Pancreas (tissue), 10 donors: ENCODE data around the gene MTX3. TPM values are rescaled to one million over a fixed set of nuclear protein-coding genes. Genes with fewer than 3 reads are reported as not detected.

Experiments used
- ATAC-seq, 4 donors: fragments of 200-7000 bp; cut with Tn5 transposase; one replicate each; pipeline versions ENCODE4 v1.8.0 to v1.9.1; 2020; ENCODE audit warnings: mild to moderate bottlenecking in 4 of 4, moderate library complexity in 4 of 4
- DNase-seq, 6 donors: peaks; one replicate each; pipeline ENCODE4 v3.0.0-alpha.2; 2020
- FAIRE-seq: peaks from 2 replicates; lab custom pipeline; 2012; peaks lifted over from hg19 to GRCh38; lab: Jason Lieb, UNC
- H3K27ac ChIP-seq, 4 donors: fragments of 200-600 bp; sonication (generic); 1 replicate in 3 of 4; 2 replicates in 1 of 4; pipeline versions ENCODE4 v1.5.0 to v1.8.0; 2020
- H3K27me3 ChIP-seq, 4 donors: fragments of 200-600 bp; one replicate each; pipeline ENCODE4 v1.8.0; 2021
- H3K36me3 ChIP-seq, 3 donors: fragments of 200-600 bp; sonication (generic) in 1 of 3; one replicate each; pipeline versions ENCODE4 v1.5.0 to v1.8.0; 2020 to 2021
- H3K4me1 ChIP-seq, 3 donors: fragments of 200-600 bp; one replicate each; pipeline ENCODE4 v1.8.0; 2021
- H3K4me3 ChIP-seq, 4 donors: fragments of 200-600 bp; sonication (generic) in 2 of 4; one replicate each; pipeline versions ENCODE4 v1.5.0 to v1.8.0; 2020 to 2021
- H3K9me3 ChIP-seq, 4 donors: fragments of 200-600 bp; one replicate each; pipeline ENCODE4 v1.8.0; 2021
- WGBS, 2 donors: extraction: QIAGEN DNeasy Blood & Tissue Kit; methylation state at CpG; one replicate each; pipeline ENCODE4 v1.1.7; 2013; 5-methylcytosine and 5-hydroxymethylcytosine counted together
- intact Hi-C, 3 donors: fragments of 100-400 bp; cut with DNase I; formaldehyde crosslinking; loops; one replicate each; pipeline versions ENCODE4 v1.11.1 to v1.14.2; 2022
- polyA plus RNA-seq, 2 donors: library from polyadenylated mRNA; stranded (reverse); fragments of 200-250 nt; gene quantifications; one replicate each; pipeline ENCODE4 v1.2.3, GENCODE V29; 2013
- total RNA-seq, 6 donors: library from RNA; stranded (reverse); fragmentation: NEBNext Ultra II Directional in 4 of 6; extraction: Animal tissue kit (Norgen Biotek cat#: 25700) in 4 of 6; gene quantifications; one replicate each; pipeline versions ENCODE4 v1.2.1 to v1.2.4, GENCODE V29; 2021 to 2023
- TF ChIP-seq, protein P1 (sequence below), 4 donors: fragments of 200-600 bp; sonication (generic) in 3 of 4; IDR thresholded peaks; one replicate each; pipeline versions ENCODE4 v1.5.0 to v1.8.0; 2021; ENCODE audit warnings: antibody characterized with exemption in 4 of 4
- donor health status: healthy with polysubstance abuse.
- donor health status: DM: no; HTN: no; CAD: no; lungs with moderate emphysema.
- donor health status: DM: no; HTN: no; CAD: no.
- donor health status: control.
- donor health status: control.
- donor health status: Bipolar disorder and iron deficiency.
- donor health status: DM: yes; HTN: yes; CAD: no.
- donor health status: DM: no; HTN: no; CAD: no.
- donor health status: DM: no; HTN: no; CAD: no.
- donor health status: DM: yes; HTN: yes; CAD: no.

MTX3 gene
- total and polyA plus RNA-seq, 8 donors: 2.8 to 8.9 (median 6.3) TPM

DNA sequence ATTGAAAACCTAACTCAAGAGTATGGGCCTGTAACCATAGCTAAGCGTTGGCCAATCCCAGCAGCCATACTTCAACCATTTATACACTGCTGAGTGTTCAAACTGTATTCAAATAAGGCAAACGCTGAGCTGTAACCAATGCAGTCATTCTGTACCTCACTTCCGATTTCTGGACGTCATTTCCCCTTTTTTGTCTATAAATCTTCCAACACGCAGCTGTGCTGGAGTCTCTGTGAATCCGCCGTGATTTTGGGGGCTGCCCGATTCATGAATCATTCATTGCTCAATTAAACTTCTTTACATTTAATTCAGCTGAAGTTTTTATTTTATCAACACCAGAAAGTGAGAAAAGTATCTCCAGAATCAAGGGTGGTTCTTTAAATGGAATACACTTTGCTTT lies 31.7 kb downstream of the MTX3 start:
- DNase-seq (no peak), ATAC-seq (no peak), FAIRE-seq (no peak)
- TF ChIP-seq, protein P1, sequence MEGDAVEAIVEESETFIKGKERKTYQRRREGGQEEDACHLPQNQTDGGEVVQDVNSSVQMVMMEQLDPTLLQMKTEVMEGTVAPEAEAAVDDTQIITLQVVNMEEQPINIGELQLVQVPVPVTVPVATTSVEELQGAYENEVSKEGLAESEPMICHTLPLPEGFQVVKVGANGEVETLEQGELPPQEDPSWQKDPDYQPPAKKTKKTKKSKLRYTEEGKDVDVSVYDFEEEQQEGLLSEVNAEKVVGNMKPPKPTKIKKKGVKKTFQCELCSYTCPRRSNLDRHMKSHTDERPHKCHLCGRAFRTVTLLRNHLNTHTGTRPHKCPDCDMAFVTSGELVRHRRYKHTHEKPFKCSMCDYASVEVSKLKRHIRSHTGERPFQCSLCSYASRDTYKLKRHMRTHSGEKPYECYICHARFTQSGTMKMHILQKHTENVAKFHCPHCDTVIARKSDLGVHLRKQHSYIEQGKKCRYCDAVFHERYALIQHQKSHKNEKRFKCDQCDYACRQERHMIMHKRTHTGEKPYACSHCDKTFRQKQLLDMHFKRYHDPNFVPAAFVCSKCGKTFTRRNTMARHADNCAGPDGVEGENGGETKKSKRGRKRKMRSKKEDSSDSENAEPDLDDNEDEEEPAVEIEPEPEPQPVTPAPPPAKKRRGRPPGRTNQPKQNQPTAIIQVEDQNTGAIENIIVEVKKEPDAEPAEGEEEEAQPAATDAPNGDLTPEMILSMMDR (IDR thresholded peaks at IDR 0.05): no peak
- no peaks in the 10 kb centered on the region for H3K4me1 ChIP-seq
- H3K4me3 ChIP-seq: no peak overlapping the region
- H3K27ac ChIP-seq: no peak overlapping the region
- intact Hi-C loops: no loop called here
- H3K36me3 ChIP-seq: no peaks in the 10 kb centered on the region
- H3K9me3 ChIP-seq: no peaks in the 10 kb centered on the region
- H3K27me3 ChIP-seq: no peaks in the 10 kb centered on the region
- WGBS, 2 donors: 77 to 78% methylated on average over 8 of the region's 8 CpGs

DNA sequence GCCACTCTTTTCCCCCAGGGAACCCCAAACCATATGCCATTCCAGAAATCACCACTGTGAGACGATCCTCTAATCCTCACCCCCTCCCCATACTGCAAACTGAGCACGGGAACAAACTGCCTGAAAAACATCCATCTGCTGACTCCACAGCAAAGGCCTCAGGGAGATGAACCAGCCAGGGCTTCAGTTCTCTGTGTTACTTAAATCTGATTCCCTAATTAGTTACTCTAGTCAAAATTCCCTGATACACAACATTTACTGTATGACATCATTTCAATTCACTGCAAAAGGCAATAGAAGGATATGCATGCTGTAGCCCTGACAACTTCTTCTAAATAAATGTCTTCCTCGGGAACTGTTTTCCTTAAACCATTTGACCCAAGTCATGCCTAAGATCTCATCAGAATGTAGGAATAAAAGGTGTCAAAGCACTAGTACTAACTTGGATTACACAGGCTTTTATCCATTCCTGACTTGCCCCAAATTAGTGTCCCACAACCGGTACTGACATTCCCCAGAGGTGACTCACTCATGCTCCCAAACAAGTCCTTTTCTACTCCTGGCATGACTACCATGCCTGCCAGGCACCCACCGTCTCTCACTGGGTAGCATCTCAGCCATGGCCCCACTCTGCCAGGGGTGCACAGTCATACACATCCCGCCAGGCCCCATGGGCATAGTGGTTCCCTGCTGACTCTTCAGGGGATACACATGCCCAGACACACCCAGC lies 35.0 kb downstream of the MTX3 start:
- Histone ChIP-seq H3K27me3 (no peaks in the 10 kb centered on the region), H3K27ac (no peak overlapping the region), H3K4me1 (no peaks in the 10 kb centered on the region), H3K36me3 (no peaks in the 10 kb centered on the region), H3K9me3 (no peaks in the 10 kb centered on the region), H3K4me3 (no peak overlapping the region)
- WGBS, 2 donors: 71 to 79% methylated on average over 6 of the region's 6 CpGs
- ATAC-seq (no peak), DNase-seq (no peak), FAIRE-seq (no peak)
- TF ChIP-seq, protein P1 (IDR thresholded peaks at IDR 0.05): no peak
- intact Hi-C loops: no loop called here

DNA sequence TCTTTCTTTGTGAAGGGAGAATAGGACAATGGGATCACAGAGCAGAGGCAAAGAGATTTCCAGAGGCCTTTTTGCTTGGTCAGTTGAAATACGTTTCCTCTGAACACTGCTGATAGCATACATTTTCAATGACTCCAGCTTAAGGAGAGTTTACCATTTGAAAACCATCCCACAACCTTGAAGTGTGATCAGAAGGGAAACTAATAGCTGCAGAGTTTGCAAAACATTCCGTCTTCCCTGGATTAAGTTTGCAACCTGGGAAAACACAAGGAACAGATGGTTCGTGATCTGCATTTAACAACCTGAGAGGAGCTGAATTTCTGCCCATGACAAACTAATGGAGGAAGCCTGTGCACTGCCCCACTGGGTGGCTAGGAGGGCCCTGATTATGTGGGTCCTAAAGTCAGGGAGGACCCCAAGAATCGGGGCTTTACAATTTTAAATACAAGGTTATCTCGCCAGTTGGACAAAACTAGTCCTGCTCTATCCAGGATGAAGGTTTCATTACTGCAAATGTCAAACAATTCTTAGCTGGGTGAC lies 35.6 kb downstream of the MTX3 start:
- H3K36me3 ChIP-seq: no peaks in the 10 kb centered on the region
- no peak overlapping the region for H3K4me3 ChIP-seq
- H3K27me3 ChIP-seq: no peaks in the 10 kb centered on the region
- intact Hi-C loops: no loop called here
- WGBS, 2 donors: 78 to 83% methylated on average over 5 of the region's 5 CpGs
- FAIRE-seq: no peak
- TF ChIP-seq, protein P1 (IDR thresholded peaks at IDR 0.05): no peak
- H3K27ac ChIP-seq: no peak overlapping the region
- no peak for ATAC-seq
- no peak for DNase-seq
- no peaks in the 10 kb centered on the region for H3K4me1 ChIP-seq
- H3K9me3 ChIP-seq: no peaks in the 10 kb centered on the region

DNA sequence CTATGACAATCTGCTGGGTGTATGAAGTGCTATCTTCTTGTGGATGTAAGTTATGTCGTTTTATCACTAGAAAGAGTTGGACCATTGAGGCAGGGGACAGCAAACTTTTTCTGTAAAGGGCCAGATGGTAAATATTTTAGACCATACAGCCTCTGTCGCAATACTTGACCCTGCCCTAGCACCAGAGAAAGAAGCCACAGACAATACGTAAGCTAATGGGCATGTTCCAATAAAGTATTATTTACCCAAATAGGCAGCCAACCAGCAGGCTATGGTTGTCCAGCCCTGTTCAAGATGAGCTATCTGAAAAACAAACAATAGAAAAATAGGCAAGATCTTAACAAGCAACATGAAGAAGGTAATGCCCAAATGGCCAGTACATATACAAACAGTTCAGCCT lies 36.4 kb downstream of the MTX3 start:
- no peak for DNase-seq
- Histone ChIP-seq H3K36me3 (no peaks in the 10 kb centered on the region), H3K4me3 (no peak overlapping the region), H3K27me3 (no peaks in the 10 kb centered on the region), H3K4me1 (no peaks in the 10 kb centered on the region), H3K27ac (no peak overlapping the region), H3K9me3 (no peaks in the 10 kb centered on the region)
- WGBS, 2 donors: 69 to 76% methylated on average over 3 of the region's 3 CpGs
- no peak for ATAC-seq
- intact Hi-C loops: no loop called here
- FAIRE-seq: no peak
- TF ChIP-seq, protein P1 (IDR thresholded peaks at IDR 0.05): no peak

DNA sequence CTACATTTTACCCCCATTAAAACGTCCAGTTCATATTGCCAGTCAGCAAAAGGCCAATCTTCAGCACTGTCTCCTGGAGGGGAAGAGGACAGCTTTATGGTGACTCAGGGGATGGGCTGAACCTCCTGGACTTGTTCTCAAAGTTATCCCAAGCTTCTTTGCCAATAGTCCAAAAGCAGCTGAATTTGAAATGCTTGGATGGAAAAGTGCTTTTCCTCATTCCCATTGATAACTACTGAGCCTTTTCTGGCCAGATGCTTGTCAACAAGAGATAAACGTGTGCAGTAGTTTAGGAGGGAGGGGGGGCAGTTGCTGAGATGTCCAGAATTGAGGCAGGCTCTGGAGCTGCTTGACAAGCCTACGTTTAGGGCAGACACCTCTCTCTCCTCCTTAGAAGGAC lies 43.5 kb downstream of the MTX3 start:
- H3K27ac ChIP-seq: no peak overlapping the region
- ATAC-seq (no peak), FAIRE-seq (no peak), DNase-seq (no peak)
- H3K4me3 ChIP-seq: no peak overlapping the region
- H3K4me1 ChIP-seq: no peaks in the 10 kb centered on the region
- TF ChIP-seq, protein P1 (IDR thresholded peaks at IDR 0.05): no peak
- no peaks in the 10 kb centered on the region for H3K36me3 ChIP-seq
- no peaks in the 10 kb centered on the region for H3K27me3 ChIP-seq
- H3K9me3 ChIP-seq: no peaks in the 10 kb centered on the region
- intact Hi-C loops: no loop called here
- 39 to 40% methylated on average over 3 of the region's 3 CpGs for WGBS, 2 donors
